NCI-H128 (cell line): ENCODE measurements around the gene RPP30.

Experiments
- DNase-seq: peaks from one replicate; lab custom pipeline; 2025; ENCODE audit not compliant: unreplicated experiment; lab: John Stamatoyannopoulos, UW

The RPP30 gene

DNA sequence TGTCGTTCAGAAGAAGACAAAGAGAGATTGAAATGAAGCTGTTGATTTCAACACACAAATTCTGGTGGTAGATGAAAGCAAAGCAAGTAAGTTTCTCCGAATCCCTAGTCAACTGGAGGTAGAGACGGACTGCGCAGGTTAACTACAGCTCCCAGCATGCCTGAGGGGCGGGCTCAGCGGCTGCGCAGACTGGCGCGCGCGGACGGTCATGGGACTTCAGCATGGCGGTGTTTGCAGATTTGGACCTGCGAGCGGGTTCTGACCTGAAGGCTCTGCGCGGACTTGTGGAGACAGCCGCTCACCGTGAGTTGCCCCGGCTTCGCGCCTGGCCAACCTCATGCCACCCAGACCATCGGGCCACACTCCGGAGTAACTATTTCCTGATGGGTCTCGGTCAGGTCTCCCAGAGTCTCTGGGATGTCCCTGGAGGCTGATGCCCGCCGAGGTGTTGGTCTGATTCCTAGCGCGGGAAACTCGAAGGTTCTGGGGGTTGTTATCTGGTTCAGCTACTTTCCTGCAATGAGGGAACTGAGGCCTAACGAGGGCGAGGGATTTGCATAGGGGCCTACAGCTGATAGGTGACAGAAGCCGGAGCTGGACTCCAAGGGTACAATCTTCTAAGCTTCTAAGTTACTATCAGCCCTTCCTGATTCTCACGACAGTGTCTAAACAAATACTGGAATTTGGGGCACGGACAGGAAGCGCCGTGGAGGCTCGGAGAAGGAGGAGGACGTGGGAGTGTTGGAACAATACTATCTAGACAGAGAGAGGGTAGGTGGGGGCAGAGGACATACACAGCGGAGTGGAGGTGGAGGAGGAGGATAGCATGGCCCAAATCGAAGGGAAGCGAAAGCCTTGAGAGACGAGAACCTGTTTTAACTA, at the start of gene RPP30:
RPP30 (plus strand) TSS at position 209 of the 882 bp plus-strand sequence; CDS start at position 222, 13 bp downstream.
- DNase-seq, result peak; percentile 6

GRCh38 chr10:90822508-90822907, 49.3 kb upstream of the RPP30 start:
- no peak for DNase-seq

GRCh38 chr10:90832111-90832510, 39.7 kb upstream of the RPP30 start:
- DNase-seq, result no peak

GRCh38 chr10:90834326-90834725, 37.4 kb upstream of the RPP30 start:
- no peak for DNase-seq

GRCh38 chr10:90837486-90837885, 34.3 kb upstream of the RPP30 start:
- no peak for DNase-seq

DNA sequence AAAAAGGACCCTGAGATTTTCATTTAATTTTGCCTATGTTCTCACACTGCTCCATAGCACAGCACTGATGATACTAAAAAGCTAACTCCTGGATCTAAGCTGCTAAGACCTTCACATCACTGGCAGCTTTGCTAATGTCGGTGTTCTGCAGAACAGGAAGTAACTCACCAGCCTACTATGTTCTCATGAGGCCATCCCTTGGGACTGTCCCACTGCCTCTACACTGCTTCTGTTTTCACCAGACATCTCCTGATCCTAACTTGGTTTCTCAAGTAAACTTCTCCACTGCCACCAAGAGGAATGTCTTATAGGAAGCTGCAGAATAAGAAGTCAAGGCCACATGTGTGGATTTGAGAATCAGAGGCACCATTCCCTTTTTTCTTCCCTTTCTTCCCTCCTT, 29.0 kb upstream of the RPP30 start:
- DNase-seq, result no peak

- no peak for DNase-seq
Measured at GRCh38 chr10:90845726-90846125, 26.0 kb upstream of the RPP30 start.

- no peak for DNase-seq
Measured at GRCh38 chr10:90846746-90847145, 25.0 kb upstream of the RPP30 start.

DNA sequence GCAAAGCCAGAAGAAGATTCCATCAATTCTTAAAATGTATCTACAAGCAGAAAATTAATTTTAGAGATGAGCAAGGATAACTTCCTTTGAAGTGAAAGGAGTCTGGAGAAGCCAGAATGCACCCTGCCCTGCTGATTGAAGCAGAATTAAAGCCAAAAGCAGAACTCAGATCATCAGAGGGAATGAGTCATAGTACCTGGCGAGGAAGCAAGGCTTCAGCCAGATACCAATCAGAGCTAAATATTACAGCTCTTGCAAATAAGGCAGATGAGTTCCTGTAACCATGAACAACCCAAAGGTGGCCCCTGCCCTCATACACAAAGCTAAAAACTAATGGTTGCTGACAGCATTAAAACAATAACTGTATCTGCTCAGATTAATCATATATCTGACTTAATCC, 24.3 kb upstream of the RPP30 start:
- no peak for DNase-seq

DNA sequence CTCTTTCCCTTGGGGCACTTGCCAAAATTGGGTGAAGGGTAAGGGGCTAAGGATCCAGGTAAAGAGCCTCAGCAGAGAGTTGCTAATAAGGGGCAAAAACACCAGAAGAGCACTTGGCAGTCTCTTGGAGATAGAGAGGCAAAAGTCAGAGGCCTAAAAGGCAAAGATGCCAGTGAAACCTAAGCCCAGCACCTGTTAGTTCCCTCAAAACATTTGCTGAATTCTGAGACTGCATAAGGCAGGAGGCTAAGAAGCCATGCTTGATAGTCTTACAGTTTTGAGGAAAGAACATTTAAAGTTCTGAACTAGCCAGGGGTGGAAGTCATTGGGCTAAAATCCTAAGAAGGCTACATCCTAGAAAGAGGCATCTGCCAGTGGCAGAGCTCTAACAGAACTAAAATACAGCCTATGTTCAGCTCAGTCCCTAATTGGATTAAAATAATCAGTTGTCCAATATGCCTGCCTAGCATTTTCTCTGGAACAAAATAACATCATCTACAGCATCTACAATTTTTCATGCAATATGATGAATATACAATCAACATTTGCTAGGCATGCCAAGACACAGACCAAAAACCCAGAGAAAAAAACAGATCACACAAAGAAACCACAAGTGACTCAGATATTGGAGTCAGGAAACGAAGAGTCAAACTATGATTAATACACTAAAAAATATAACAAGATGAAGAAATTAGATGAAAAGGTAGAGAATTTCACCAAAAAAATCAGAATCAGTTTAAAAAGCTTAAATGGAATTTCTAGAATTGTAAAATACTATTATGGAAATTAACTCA, 21.6 kb upstream of the RPP30 start:
- no peak for DNase-seq

DNA sequence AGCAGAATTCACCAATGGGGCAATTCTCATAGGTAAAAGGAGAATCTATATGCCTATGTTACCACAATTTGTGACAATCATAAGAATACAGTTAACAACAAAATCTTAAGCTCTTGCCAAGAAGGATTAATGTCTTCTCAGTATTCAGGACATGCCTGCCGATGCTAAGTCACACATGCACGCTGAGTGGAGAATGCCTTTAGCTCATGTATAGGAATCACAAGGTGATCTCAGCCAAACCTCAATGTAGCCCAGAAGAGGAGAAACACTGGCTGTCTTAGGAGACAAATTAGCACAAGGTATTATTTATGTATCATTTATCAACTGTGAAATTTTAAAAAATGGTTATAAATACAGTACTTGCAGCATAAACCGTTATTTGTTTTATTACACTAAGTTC, 16.6 kb upstream of the RPP30 start:
- no peak for DNase-seq

DNA sequence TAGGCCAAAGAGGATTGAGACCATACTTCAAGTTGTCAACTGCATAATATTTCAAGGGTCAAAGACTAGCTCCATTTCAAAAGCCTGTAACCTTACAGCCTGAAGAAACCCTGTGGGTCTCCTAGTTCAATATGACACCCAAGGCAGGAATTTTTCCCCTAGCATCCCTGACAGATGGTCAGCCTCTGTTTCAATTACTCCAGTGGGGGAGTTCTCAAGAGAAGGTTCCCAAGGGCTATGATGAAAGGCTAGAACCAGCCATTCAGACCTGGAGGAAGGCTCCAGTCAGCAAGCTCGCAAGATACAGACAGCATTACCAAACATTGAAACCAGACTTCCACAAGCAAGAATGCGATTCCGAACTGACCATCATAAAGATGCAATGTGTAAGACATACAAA, 15.5 kb upstream of the RPP30 start:
- no peak for DNase-seq

DNA sequence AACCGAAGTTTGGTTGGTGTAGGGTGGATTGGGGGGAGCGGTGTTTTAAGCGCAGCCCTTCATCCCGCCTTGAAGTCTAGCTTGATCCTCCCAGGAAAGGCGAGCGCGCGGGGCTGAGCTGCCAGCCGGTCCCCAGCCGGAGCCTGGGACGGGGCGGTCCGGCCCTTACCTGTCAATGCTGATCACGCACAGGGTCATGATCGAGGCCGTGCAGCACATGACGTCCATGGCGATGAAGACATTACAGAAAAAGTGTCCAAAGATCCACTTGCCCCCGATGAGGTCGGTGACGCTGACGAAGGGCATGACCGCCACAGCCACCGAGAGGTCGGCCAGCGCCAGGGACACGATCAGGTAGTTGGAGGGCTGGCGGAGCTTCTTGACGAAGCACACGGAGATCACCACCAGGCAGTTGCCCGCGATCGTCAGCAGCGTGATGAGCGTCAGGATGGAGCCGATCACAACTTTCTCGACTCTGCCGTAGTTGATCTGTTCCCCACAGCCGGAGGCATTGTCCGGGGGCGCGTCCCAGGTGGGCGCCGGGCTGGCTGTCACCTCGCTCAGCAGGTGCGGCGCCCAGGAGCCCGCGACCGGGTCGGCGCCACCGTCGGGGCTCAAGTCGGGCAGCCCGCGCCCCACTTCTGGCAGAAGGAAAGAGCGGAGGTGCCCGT, 14.7 kb upstream of the RPP30 start:
- no peak for DNase-seq

DNA sequence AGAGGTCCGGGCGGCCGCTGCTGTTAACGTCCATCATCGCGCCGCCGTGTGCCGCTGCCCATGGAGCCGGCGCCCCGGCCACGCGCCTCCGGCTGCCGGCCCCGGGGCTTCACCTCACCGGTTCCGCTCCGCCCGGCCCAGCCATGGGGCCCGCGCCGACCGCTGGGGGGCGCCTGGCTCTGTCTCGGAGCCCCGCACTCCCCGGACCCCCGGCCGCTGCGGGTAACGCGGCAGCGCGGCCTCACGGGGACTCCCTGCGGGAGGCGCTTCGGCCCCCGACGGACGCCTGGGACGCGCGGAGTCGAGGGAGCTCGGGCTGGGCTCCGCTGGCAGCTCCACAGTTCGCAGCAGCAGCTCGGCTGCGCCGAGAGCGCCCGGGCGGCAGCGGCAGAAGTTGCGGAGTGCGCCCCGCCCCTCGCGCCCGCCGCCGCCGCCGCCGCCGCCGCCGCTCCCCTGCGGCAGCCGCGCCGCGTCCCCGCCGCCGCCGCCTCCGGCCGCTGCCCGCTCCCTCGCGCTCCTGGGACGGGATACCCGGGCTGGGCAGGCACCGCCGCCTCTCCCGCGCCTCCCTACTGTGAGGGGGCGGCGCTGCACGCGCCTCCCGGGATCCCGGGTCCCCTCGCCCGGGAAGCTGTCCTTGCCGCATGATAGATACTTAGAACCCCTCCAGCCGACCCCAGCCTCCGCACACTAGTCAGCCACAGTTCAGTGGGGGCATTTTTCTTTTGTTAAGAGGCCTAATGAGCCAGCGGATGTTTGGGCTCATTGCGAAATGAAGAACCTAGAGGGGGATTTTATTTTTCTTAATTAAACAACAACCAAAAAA, 13.9 kb upstream of the RPP30 start, which contains the start of gene HTR7:
HTR7 (minus strand) TSS at position 405 of the 826 bp plus-strand sequence; CDS start at position 37, 368 bp downstream.
- no peak for DNase-seq

DNA sequence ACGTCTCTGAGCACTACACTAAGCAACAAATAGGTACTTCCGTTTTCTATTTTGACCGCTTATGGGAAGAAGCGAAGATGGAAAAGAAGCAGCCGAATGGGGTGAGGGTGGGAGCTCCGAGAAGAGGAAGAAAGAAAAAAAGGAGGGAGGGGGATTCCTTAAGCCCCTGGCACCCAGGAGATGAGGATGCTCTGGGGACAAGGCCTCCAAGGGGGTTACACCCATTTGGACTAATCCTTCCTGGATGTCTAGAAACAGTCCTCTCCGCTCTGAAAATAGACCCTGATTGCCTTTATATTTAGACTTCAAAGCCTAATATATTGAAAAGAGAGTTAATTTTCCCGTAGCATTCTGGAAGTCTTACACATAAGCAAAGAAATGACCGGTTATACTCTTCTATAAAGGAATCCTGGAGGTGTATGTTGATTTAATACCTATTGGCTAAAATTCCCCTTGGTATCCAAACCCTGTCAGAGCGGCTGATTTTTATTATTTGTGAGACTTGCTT, 13.3 kb upstream of the RPP30 start:
- DNase-seq, result no peak

- no peak for DNase-seq
Measured at GRCh38 chr10:90859321-90859751, 12.4 kb upstream of the RPP30 start.

DNA sequence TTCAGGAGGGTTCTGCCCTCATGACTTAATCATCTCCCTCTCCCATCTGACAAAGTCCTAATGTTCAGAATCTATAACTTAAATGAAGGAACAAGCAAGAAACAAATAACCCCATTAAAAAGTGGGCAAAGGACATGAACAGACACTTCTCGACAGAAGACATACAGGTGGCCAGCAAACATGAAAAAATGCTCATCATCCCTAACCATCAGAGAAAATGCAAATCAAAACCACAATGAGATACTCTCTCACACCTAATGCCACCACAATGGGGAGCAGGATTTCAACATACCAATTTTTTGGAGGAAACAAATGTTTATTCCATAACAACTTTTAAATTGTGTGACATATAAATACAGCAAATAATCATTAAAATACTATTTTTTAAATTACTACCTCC, 11.0 kb upstream of the RPP30 start:
- no peak for DNase-seq

DNA sequence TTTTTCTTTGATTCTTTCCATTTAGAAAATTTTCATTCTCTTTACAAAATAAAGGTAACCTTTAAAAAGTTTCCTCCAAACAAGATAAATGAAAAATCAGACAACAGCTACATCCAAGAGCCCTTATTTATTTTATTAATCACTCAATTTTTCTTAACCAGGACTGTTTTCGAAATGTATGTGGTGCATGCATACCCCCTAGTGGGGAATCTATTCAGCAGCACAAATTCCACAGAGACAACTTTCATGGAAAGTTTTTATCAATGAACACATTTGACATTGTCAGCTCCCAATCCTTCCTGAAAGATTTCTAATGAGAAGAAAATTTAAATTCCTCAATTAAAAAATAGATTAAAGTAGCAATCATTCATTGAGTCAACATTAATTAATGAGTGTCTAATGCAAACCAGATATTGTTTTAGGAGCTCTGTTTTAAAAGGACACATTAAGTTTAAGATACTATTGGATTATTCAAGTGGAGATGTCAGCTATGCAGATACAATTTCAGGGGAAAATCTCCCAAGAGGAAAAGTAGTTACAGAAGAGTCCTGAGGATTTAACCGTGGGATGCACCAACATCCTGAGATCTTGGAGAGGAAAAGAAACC, 8.8 kb upstream of the RPP30 start:
- no peak for DNase-seq

DNA sequence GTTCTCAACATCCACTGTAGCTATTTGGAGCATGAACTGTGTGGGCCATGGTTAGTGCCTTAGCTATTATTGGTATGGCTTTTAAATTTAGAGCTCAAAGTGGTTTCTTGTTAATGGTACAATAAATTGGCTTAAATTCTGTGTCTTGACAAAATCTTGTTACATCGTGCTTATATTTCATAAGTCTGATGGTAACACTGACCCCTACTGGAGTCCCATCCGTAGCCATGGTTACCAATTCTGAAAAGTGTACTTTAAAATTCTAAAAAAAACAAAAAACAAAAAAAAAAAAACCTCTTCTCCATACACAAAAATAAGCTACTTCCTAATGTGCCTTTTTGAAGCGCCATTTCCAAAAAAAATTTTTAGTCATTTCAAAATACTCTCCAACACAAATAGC, 6.4 kb upstream of the RPP30 start:
- no peak for DNase-seq

DNA sequence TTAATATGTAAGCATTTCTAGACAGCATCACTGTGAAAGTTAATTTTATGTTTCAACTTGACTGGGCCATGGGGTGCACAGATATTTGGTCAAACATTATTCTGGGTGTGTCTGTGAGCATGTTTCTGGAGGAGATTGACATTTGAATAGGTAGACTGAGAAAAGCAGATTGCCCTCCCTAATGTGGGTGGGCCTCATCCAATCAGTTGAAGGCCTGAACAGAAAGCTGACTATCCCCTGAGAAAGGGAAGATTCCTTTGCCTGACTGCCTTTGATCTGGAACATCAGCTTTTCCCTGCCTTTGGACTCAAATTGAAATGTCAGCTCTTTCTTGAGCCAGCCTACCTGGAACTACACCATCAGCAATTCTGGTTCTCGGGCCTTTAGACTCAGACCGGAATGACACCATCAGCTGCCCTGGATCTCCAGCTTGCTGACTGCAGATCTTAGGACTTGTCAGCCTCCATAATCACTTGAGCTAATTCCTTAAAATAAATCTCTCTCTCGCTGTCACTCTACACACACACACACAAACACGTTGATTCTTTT, 5.7 kb upstream of the RPP30 start:
- no peak for DNase-seq
